ENCODE measurements around the gene TNIP2.

Gene TNIP2, protein sequence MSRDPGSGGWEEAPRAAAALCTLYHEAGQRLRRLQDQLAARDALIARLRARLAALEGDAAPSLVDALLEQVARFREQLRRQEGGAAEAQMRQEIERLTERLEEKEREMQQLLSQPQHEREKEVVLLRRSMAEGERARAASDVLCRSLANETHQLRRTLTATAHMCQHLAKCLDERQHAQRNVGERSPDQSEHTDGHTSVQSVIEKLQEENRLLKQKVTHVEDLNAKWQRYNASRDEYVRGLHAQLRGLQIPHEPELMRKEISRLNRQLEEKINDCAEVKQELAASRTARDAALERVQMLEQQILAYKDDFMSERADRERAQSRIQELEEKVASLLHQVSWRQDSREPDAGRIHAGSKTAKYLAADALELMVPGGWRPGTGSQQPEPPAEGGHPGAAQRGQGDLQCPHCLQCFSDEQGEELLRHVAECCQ

DNA sequence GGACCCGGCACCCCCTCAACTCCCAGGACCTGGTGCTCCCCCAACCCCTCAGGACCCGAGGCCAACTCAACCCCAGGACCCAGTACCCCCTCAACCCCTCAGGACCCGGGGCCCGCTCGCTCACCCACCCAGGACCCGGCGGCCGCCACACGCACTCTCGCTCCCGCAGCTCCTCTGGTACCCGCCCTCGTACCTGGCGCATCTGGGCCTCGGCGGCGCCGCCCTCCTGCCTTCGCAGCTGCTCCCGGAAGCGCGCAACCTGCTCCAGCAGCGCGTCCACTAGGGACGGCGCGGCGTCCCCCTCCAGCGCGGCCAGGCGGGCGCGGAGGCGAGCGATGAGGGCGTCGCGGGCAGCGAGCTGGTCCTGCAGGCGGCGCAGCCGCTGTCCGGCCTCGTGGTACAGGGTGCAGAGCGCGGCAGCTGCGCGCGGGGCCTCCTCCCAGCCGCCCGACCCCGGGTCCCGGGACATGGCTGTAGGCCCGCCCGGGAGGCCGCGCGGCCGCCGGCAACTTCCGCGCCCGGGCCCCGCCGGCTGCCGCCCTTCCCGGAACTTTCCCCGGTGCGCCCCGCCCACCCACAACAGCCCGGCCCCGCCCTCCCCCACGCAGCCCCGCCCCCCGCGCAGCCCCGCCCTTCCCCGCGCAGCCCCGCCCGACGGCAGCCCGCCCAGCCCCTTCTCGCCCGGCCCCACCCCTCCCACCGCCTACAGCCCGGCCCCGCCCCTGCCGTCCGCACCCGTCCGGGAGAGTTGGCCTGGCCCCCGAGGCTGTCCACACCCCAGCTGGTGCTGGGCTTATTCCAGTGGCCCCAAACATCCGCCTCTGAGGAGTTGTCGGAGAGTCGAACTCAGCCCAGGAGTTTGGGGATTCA is at the start of gene TNIP2:
Gene TNIP2, minus strand, starts transcription at position 516 of the 870 bp plus-strand sequence. Its CDS starts 47 bp downstream, at position 469.
- Histone ChIP-seq H3K9me3 (ENCODE audit: insufficient read depth, low read length) (no peaks in the 10 kb centered on the region), H3K36me3 (replicated peaks; ENCODE audit: low read depth, low read length) (peaks cover 3% of the 10 kb centered on the region), H2AFZ (ENCODE audit: low read depth, low read length) (peak within 1 kb of the TSS; percentile 69; the same call in 1 of the 2 replicates), H4K20me1 (ENCODE audit: insufficient read depth, low read length) (0 out of 2 replicates have a peak, but pooled peaks cover 7% of the 10 kb centered on the region), H3K4me3 (ENCODE audit: low read length) (peak within 1 kb of the TSS; percentile 98), H3K79me2 (ENCODE audit: low read length) (peaks cover 22% of the 10 kb centered on the region), H3K27me3 (ENCODE audit: low read depth, low read length) (peaks cover 5% of the 10 kb centered on the region; the same call in 1 of the 2 replicates), H3K4me1 (ENCODE audit: low read length) (peaks cover 10% of the 10 kb centered on the region; the same call in 1 of the 2 replicates), H3K27ac (ENCODE audit: low read length) (peak within 1 kb of the TSS; percentile 40), H3K4me2 (ENCODE audit: low read length) (peak within 1 kb of the TSS; percentile 88), H3K9ac (ENCODE audit: low read length) (peak within 1 kb of the TSS; percentile 87)
- TF ChIP-seq, protein P1, sequence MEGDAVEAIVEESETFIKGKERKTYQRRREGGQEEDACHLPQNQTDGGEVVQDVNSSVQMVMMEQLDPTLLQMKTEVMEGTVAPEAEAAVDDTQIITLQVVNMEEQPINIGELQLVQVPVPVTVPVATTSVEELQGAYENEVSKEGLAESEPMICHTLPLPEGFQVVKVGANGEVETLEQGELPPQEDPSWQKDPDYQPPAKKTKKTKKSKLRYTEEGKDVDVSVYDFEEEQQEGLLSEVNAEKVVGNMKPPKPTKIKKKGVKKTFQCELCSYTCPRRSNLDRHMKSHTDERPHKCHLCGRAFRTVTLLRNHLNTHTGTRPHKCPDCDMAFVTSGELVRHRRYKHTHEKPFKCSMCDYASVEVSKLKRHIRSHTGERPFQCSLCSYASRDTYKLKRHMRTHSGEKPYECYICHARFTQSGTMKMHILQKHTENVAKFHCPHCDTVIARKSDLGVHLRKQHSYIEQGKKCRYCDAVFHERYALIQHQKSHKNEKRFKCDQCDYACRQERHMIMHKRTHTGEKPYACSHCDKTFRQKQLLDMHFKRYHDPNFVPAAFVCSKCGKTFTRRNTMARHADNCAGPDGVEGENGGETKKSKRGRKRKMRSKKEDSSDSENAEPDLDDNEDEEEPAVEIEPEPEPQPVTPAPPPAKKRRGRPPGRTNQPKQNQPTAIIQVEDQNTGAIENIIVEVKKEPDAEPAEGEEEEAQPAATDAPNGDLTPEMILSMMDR (IDR thresholded peaks at IDR 0.05; ENCODE audit: low read depth, low read length): no peak; the same call in 1 of the 2 replicates
- TF ChIP-seq EZH2phosphoT487 (IDR thresholded peaks at IDR 0.05; ENCODE audit: low read depth): no peak

DNA sequence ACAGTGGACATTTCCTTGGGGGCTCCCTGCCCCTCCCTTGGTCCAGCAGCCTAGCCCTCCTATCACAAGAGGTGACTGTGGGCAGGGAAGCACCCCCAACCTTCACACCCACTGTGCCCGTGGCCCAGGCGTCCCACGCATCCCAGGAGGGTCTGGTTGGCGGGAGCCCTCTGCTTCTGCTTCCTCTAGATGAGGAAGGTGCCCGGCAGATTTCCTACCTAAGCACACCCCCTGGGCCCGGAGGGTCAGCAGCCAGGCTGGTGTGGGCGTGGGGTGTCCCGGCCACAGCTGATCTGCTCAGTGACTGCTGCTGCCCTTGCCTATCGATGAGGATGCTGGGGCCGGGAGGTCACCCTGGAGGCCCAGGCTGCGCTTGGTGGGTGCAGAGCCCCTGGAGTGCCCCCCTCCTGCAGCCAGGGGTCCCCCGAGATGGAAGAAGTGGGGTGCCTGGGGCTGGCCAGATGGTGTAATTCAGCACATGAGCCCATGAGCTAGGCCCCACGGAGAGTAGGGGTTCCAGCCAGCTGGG is 48.9 kb upstream of the TNIP2 start:
- Histone ChIP-seq H2AFZ (ENCODE audit: low read depth, low read length) (no peak overlapping the region), H3K36me3 (replicated peaks; ENCODE audit: low read depth, low read length) (no peaks in the 10 kb centered on the region), H3K9ac (ENCODE audit: low read length) (no peak overlapping the region), H3K9me3 (ENCODE audit: insufficient read depth, low read length) (no peaks in the 10 kb centered on the region), H3K4me1 (ENCODE audit: low read length) (peaks cover 35% of the 10 kb centered on the region), H3K27me3 (ENCODE audit: low read depth, low read length) (no peaks in the 10 kb centered on the region), H3K4me2 (ENCODE audit: low read length) (no peak overlapping the region), H3K27ac (ENCODE audit: low read length) (no peak overlapping the region), H4K20me1 (ENCODE audit: insufficient read depth, low read length) (no peaks in the 10 kb centered on the region), H3K4me3 (ENCODE audit: low read length) (no peak overlapping the region), H3K79me2 (ENCODE audit: low read length) (no peaks in the 10 kb centered on the region)
- TF ChIP-seq, protein P1 (IDR thresholded peaks at IDR 0.05; ENCODE audit: low read depth, low read length): no peak
- no peak for TF ChIP-seq EZH2phosphoT487 (IDR thresholded peaks at IDR 0.05; ENCODE audit: low read depth)

DNA sequence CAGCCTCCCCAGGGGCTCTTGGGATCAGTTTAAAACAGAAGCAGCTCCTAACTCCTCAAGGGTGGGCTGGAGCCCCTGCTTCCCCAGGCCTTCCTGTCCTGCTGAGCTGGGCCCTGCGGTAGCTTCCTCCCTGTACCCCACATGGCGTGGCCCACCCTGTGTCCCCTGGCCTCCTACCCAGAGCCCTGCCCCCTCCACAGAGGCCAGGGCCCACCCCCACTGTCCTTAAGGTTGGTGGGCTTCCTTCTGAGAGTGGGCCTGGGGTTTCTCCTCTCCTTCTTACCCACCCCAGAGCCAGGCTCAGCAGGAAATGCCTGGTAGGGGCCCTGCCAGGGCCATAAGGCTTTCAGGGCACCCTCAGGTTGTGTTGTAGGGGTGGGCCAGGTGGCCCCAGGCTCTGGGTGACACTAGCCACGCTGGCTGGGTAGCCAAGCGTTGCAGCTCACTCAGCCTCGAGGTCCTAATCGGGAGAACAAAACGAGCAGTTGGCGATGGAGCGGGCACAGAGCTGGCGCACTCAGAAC is 48.4 kb upstream of the TNIP2 start:
- H3K4me2 ChIP-seq (ENCODE audit: low read length): no peak overlapping the region
- H3K27ac ChIP-seq (ENCODE audit: low read length): no peak overlapping the region
- H4K20me1 ChIP-seq (ENCODE audit: insufficient read depth, low read length): no peaks in the 10 kb centered on the region
- H3K36me3 ChIP-seq (replicated peaks; ENCODE audit: low read depth, low read length): no peaks in the 10 kb centered on the region
- TF ChIP-seq EZH2phosphoT487 (IDR thresholded peaks at IDR 0.05; ENCODE audit: low read depth): no peak
- TF ChIP-seq, protein P1 (IDR thresholded peaks at IDR 0.05; ENCODE audit: low read depth, low read length): no peak
- no peak overlapping the region for H3K9ac ChIP-seq (ENCODE audit: low read length)
- no peaks in the 10 kb centered on the region for H3K9me3 ChIP-seq (ENCODE audit: insufficient read depth, low read length)
- H3K4me3 ChIP-seq (ENCODE audit: low read length): no peak overlapping the region
- H3K4me1 ChIP-seq (ENCODE audit: low read length): peaks cover 41% of the 10 kb centered on the region
- H2AFZ ChIP-seq (ENCODE audit: low read depth, low read length): no peak overlapping the region
- no peaks in the 10 kb centered on the region for H3K79me2 ChIP-seq (ENCODE audit: low read length)
- no peaks in the 10 kb centered on the region for H3K27me3 ChIP-seq (ENCODE audit: low read depth, low read length)

All from OCI-LY3 (cell line).